GM12878 (cell line): Measurements from ENCODE around the gene NUB1.

Experiments used
- BCLAF1 ChIP-seq: fragments of 450-650 bp; IDR thresholded peaks from 2 replicates; pipeline ENCODE4 v1.6.1; 2017; ENCODE audit warnings: antibody characterized with exemption, mild to moderate bottlenecking, moderate library complexity
- BHLHE40 ChIP-seq, 2 experiments: fragments of 450-650 bp in 1 of 2; IDR thresholded peaks; 2 replicates each; pipeline ENCODE4 v1.6.1; 2011 to 2017; ENCODE audit warnings: low read depth in 2 of 2, borderline replicate concordance in 1 of 2, improper control_type of control experiment in 1 of 2, low read length in 1 of 2, mild to moderate bottlenecking in 1 of 2
- CHD2 ChIP-seq: IDR thresholded peaks from 2 replicates; pipeline ENCODE4 v1.6.1; 2011; ENCODE audit warnings: low read depth, low read length, improper control_type of control experiment, borderline replicate concordance
- PBX3 ChIP-seq: IDR thresholded peaks from 2 replicates; pipeline ENCODE4 v1.6.1; 2011; ENCODE audit warnings: mild to moderate bottlenecking, low read depth, low read length, moderate library complexity; ENCODE audit not compliant: insufficient replicate concordance
- PML ChIP-seq: IDR thresholded peaks from 2 replicates; pipeline ENCODE4 v1.6.1; 2012; ENCODE audit warnings: low read length, inconsistent platforms
- POLR2AphosphoS5 ChIP-seq: IDR thresholded peaks from 2 replicates; pipeline ENCODE4 v1.6.1; 2011; ENCODE audit warnings: mild to moderate bottlenecking, low read length, inconsistent platforms
- RCOR1 ChIP-seq: conservative IDR thresholded peaks from 2 replicates; pipeline ENCODE4 v1.6.1; 2012; ENCODE audit warnings: low read depth, low read length, improper control_type of control experiment
- SPI1 ChIP-seq: IDR thresholded peaks from 2 replicates; pipeline ENCODE4 v1.6.1; 2011; ENCODE audit warnings: low read depth, mild to moderate bottlenecking, low read length, moderate library complexity, borderline replicate concordance; ENCODE audit not compliant: insufficient read depth
- ZNF24 ChIP-seq: fragments of 450-650 bp; IDR thresholded peaks from 2 replicates; pipeline ENCODE4 v1.6.1; 2017; ENCODE audit warnings: antibody characterized with exemption, mild to moderate bottlenecking
- ZSCAN29 ChIP-seq: fragments of 450-650 bp; IDR thresholded peaks from 2 replicates; pipeline ENCODE4 v1.6.1; 2017; ENCODE audit warnings: mild to moderate bottlenecking, moderate library complexity
- TF ChIP-seq, protein P1 (sequence below), 3 experiments: IDR thresholded peaks in 2 of 3; conservative IDR thresholded peaks in 1 of 3; 2 replicates each; pipeline ENCODE4 v1.5.1; 2011; ENCODE audit warnings: low read depth in 3 of 3, low read length in 3 of 3, mild to moderate bottlenecking in 3 of 3, control low read depth in 2 of 3, moderate library complexity in 2 of 3, inconsistent platforms in 1 of 3, mixed read lengths in 1 of 3; ENCODE audit not compliant: control insufficient read depth in 2 of 3, insufficient read depth in 1 of 3; ENCODE audit errors: extremely low read depth in 1 of 3

GRCh38 chr7:151397026-151397425, 55.4 kb downstream of the NUB1 start:
- no peak for TF ChIP-seq ZNF24
- TF ChIP-seq, protein P1, sequence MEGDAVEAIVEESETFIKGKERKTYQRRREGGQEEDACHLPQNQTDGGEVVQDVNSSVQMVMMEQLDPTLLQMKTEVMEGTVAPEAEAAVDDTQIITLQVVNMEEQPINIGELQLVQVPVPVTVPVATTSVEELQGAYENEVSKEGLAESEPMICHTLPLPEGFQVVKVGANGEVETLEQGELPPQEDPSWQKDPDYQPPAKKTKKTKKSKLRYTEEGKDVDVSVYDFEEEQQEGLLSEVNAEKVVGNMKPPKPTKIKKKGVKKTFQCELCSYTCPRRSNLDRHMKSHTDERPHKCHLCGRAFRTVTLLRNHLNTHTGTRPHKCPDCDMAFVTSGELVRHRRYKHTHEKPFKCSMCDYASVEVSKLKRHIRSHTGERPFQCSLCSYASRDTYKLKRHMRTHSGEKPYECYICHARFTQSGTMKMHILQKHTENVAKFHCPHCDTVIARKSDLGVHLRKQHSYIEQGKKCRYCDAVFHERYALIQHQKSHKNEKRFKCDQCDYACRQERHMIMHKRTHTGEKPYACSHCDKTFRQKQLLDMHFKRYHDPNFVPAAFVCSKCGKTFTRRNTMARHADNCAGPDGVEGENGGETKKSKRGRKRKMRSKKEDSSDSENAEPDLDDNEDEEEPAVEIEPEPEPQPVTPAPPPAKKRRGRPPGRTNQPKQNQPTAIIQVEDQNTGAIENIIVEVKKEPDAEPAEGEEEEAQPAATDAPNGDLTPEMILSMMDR (IDR thresholded peaks at IDR 0.05 in 2 of 3, conservative IDR thresholded peaks at IDR 0.05 in 1 of 3; ENCODE audit: control insufficient read depth in 2 of 3, extremely low read depth in 1 of 3, insufficient read depth in 1 of 3, low read depth in 3 of 3, low read length in 3 of 3) = no peak
- no peak for TF ChIP-seq CHD2
- TF ChIP-seq BCLAF1 = no peak
- no peak for TF ChIP-seq BHLHE40 (IDR thresholded peaks at IDR 0.05; ENCODE audit: borderline replicate concordance in 1 of 2, low read depth in 2 of 2, low read length in 1 of 2)
- TF ChIP-seq POLR2AphosphoS5 = no peak
- no peak for TF ChIP-seq PML
- no peak for TF ChIP-seq RCOR1
- TF ChIP-seq ZSCAN29 = no peak
- TF ChIP-seq PBX3 = no peak
- TF ChIP-seq SPI1 = no peak
